NK-92 (cell line): ENCODE data around the gene PCA3.
"Not testable (repeated sequence)": the region's sequence is repeated elsewhere in the genome, so short reads cannot be mapped to it uniquely, and the experiment has no call there.

Source experiments
- DNase-seq: peaks from one replicate; lab custom pipeline; 2025; ENCODE audit not compliant: unreplicated experiment; lab: John Stamatoyannopoulos, UW

PCA3 gene

DNA sequence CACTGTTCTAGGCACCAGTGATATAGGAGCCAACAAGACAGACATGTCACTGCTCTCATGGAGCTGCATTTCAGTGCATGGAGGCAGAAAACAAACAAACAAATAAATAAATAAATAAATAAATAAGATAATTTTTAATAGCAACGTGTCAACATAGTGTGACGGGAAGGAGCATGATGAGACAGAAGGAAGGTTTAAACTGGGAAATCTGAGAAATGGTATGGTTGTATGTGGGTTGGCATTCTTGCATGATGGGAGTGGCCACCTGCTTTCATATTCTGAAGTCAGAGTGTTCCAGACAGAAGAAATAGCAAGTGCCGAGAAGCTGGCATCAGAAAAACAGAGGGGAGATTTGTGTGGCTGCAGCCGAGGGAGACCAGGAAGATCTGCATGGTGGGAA, at the start of gene PCA3:
Gene PCA3 (plus strand): TSS at position 301 of the 400 bp plus-strand sequence.
- DNase-seq, result no peak

DNA sequence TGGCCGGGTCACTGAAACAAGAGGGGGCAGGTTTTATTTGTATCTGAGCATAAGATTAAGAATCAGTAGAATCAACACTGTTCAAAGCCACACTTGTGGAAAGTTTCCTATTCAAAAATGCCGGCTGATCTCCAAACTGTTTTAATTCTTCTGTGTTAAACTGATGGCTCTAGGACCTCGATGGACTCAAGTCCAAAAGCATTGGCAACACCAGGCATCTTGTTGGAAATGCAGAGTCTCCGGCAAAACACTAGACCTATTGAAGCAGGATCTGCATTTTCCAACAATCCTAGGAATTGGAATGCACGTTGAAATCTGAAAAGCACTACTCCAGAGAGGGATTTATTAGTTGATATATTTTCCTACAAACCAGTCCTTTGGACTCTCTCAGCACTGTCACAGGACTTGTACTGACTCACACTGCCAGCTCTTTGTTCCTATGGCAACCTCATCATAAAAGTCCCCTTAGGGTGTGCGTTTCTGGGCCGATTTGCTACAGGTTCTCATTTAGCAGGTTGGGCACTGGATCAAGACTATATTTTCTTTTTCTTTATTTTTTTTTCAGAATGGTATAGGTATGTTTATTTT, 48.1 kb upstream of the PCA3 start:
- DNase-seq, result no peak

DNA sequence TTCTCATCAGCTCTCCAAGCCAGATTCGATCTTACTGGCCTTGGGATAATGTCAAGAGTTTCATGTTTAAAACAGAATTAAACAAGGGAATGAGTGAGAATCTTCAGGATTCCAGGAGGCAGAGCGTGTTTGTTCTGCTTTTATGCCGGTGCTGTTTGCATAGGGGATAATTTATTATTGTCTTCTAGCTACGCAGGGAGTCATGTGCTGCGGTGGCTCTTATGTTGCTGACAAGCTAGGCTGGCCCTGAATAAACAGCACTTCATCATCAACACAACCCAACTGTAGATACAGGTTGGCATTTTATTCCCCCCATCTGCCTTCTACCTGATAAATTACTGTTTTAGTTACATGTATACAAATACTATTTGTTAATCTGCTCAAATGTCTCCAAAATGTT, 47.1 kb upstream of the PCA3 start:
- no peak for DNase-seq

DNA sequence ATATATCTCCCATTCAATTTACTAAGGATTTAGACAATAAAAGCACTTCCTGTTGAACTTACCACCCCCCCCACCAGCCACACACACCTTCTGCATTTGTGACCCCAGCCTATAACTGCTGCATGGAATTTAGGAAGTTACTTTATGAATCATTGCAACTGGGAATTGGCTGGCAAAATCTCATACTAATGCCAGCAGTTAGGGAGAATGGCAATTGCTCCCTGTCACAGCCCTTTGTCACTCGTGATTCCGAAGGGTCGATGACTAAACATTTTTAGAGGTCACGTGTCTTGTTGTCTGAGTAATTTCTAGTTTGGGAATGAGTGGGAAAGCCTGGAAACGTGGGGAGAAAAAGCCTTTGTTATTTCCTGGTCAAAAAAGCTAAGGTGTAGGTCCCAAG, 46.6 kb upstream of the PCA3 start:
- DNase-seq, result no peak

DNA sequence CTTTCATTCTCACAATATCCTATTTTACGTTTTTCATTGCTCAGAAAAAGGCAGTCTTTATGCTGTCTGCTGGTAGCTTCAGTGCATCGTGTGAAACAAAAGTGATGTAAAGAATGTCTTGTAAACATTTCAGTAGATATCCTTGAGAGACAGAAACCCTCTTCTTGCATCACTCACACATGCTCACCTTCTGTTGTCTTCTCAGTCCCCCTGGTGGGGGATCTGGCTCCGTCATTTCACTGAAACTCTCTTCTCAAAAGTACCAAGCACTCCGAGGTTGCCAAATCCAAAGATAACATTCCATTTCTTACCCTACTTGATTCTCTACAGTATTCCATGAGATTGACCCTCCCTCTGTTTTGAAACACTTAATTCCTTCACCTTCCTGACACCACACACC, 46.1 kb upstream of the PCA3 start:
- no peak for DNase-seq

DNA sequence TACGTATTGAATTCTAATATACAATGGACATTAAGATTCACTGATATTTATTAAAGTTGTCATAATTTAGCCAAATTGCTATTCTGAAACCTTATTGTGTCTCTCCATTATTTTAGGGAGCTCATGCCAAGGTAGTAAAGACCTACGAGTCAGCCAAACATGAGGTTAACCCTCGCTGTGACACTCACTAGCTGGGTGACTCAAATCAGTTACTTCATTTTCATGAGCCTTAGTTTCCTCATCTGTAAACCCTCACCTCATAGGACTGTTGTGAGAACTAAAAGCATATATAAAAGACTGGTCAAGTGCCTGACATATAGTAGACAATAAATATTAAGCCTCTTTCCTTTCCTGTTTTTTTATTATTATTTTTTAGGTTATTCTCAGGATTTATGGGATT, 44.0 kb upstream of the PCA3 start:
- DNase-seq, result no peak

DNA sequence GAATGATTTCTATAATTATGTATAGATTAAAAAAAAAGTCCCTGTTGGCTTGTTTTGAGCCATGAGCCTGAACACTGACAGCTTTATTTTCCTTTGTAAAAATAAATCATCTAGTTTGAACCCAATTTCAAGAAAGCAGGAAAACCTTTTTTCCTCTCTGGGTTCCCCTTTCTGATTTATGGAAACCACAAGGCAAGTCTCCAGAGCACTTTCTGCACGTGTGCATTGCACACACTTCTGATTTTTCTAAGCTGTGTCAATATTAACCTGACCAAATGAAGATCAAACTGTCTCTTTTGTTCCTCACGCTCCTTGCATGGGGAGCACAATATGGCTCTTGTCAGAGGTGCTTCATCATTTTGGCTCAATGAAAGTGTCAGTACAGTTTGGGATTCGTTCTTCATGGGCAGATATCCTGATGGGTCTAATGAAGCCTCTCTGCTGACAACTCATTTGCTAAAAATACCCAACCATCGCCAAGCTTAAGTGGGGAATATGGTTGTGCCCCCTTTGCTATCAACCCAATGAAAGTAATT, 39.2 kb upstream of the PCA3 start:
- no peak for DNase-seq

DNA sequence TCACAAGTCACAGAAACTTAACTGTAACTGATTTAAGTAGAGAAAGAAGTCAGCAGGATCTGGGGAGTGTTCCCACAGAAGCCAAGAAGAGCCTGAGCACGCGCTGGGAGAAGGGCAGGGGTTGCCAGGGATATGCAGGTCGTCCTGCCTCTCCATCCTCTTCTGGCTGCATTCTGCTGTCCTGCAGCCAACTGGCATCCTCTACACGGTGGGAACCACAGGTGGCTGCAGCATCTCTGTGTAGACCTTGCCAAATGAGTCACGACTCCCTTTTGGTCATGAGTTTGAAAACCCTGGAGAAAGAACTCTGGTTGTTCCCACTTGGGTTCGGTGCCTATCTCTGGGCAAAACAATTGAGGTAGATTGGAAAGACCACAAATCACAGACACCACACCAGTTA, 38.4 kb upstream of the PCA3 start:
- DNase-seq, result no peak

DNA sequence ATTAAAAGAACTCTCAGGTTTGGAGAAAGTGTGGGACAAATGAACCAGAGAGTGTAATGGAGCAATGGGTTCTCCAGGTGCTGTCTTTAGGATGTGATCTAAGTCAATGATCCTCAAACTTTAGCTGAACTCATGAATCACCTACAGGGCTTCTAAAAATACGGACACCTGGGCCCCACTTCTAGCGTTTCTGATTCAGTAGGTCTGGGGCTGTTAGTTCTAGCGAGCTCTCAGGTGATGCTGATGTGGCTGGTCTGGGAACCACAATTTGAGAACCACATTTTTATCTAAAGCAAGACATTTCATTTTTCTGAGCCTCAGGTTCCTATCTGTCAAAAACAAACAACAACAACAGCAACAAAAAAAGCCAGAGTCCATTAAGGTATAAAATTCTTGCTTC, 35.1 kb upstream of the PCA3 start:
- no peak for DNase-seq

DNA sequence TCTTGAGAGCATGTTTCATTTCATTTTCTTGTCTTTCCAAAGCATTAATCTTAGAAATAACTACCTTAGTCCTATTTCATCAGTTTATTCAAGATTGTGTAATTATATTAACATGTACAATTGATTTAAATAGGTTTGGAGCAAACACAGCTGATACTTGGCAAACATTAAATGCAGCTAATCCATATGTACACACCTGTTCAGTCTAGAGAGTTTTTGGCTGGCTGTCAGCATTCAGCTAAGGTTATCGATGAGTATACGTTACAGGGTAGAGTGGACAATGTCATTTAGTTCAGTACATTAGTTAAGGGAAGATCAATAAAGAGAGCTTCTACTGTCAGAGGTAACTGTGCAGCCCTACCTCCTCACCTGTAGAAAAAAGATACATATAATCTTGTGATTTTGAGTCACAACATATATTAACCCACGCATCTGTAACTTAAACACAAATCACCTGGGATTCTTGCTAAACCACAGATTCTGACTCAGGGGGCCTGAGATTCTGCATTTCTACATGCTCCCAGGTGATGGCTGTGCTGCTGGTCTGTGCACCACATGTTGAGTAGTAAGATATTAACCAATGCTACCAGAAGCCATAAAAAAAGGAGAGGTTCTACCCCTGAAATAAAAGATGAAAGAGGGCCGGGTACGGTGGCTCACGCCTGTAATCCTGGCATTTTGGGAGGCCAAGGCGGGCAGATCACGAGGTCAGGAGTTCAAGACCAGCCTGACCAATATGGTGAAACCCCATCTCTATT, 34.1 kb upstream of the PCA3 start:
- DNase-seq, result no peak

DNA sequence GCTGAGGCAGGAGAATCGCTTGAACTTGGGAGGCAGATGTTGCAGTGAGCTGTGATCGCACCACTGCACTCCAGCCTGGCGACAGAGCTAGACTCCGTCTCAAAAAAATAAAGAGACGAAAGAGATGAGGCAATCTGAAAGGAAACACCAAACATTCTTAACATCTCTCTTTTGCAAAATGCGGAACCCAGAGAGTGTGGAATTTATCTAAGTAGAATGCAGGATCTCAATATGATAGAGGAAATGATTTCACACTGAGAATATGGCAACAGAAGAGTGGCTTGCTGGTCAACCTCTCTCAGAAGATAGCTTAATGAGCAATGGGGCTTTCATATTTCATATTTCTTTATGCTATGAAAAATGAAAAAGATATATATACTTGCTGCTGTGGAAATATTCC, 33.4 kb upstream of the PCA3 start:
- no peak for DNase-seq

DNA sequence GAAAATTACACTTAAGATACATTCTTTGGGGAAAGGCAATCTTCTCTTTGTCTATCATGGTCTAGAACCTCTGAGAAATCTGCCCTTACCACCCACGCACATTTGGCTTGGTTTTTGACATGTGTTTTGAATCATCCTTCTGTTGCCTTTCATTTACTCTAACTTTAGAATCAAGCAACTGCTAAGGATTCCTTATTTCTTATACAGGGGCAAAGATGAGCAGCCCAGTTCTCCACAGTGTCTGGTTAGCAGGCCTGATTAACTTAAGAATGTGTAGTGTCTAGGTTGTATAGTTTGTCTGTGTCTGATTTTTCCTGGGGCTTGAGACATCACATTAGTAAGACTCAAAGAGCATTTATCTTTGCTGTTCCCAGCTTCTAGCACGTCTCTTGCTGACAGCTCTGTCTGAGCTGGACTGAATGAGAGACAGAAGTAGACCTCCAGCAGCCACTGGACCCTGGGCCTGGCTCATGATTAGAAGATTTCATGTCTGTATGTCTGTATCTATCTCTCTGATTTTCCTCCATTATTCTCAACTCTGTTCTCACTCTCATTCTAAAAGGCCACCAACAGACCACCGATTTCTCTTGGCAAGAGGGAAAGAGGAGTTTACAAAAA, 31.8 kb upstream of the PCA3 start:
- no peak for DNase-seq

DNA sequence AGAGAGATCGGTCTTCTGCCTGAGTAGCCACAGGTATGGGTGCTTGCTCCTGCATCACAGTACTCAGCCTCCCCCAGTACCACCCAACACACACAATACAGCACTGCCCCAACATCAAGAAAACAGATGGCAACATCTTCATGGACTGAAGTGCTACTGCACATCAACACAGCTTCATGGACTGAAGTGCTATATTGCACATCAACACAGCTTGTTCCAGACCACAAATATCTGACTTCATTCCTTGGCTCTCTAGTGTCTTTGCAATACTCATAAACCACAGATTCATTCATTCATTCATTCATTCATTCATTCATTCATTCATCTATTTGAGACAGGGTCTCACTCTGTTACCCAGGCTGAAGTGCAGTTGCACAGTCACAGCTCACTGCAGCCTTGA, 31.1 kb upstream of the PCA3 start:
- DNase-seq, result no peak

DNA sequence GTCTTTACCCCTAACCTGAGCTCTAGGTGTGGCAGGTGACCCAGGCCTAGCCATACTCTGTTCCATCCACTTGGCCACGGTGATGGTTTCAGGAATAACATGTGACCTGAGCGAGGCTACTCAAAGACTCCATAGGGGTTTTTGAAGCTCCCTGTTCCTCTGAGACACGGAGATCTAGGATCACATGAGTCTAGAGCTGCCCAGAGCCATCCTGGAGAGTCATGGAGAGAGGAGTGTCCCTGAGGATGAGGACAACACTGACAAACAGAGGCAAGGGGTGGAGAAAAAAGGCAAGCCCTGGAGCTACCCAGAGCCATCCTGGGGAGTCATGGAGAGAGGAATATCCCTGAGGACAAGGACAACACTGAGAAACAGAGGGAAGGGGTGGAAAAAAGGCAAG, 29.5 kb upstream of the PCA3 start:
- no peak for DNase-seq

DNA sequence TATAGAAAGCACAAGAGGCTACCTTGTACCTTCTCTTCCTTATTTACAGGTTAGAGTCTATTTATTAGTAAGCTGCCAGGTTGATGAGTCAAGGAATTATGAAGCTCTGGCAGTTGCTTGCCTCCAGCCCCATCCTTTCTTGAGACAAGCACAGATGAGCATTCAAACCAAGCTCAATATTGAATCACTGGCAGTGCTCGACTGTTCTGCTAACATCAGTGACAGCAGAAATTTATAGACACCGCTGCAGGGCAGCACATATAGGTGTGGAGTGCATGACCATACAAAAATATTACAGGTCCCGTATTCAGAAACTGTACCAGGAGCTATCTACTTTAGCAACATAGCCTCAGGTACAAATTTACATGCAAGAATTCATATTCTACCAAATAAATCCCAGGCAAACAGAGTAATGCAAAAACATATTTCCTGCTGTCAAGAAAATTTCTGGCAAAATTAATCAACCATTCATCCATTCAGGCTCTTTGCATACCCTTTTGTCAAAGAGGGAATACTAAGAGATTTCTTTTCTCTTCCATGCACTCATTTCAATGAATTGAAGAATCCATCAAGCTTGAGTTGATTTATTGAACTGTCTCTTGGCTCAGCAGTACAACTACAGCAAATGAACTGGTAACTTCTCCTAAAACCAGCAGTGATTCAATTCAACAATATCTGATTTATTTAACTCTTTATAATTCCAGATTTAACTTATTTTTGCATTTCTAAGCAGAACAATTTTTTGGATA, 26.9 kb upstream of the PCA3 start:
- no peak for DNase-seq

DNA sequence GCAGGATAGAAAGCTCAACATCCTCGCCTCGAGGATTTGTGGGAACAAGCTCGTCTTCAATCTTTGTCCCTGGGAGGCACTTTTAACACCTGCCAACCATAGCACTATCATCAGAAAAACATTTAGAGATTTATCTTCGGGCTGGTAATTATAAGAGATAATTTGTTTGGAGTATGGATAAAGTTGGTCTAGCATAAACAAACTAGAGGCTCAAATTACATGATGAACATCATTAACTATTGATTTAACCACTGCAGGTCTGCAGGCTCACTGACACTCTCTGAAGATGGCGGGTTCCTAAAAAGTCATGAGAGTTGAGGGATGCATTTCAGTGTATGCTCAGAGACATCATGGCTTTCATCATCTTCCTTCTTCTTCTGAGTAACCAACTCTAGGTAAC, 25.8 kb upstream of the PCA3 start:
- DNase-seq, result no peak

DNA sequence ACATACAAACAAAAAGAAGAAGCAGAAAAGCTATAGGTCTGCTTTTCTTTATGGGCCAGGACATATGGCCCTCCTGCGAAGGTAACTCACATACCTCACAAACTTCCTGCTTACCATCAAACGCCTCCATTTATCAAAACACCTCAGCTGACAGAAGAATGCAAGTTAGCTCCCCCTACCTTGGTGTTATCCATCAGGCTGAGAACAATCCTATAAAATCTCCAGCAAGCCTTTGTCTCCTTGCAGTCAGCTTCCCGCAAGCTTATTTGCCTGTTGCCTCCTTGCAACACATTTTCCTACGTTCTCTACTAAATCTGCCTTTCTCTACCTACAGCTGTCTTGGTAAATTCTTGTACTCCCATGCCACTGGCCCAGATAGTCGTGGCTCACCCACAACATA, 22.7 kb upstream of the PCA3 start:
- no peak for DNase-seq

DNA sequence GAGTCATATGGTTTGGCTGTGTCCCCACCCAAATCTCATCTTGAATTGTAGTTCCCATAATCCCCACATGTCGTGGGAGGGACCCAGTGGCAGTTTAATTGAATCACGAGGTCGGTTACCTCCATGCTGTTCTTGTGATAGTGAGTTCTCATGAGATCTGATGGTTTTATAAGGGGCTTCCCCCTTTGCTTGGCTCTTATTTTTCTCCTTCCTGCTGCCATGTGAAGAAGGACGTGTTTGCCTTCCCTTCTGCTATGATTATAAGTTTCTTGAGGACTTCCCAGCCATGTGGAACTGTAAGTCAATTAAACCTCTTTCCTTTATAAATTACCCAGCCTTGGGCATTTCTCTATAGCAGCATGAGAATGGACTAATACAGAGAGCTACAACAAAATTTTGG, 21.3 kb upstream of the PCA3 start:
- DNase-seq, result not testable (repeated sequence)

DNA sequence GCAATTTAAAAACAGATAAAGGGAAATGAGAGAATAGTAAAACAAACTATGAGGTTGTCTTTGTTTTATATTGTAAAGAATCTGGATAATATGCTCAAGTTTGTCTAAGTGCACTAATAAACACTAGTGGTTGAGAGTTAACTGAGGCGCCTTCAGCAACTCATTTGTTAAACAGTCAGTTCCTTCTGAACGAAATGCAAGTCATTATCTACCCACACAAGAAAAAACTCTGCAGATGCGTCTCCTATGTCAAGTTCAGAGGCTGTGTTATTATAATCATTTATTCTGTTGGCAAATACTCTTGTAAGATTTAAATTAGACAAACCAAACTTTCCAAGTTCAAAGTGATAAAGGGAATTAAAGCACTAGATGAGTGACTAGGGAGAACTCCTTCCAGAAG, 20.3 kb upstream of the PCA3 start:
- DNase-seq, result no peak

DNA sequence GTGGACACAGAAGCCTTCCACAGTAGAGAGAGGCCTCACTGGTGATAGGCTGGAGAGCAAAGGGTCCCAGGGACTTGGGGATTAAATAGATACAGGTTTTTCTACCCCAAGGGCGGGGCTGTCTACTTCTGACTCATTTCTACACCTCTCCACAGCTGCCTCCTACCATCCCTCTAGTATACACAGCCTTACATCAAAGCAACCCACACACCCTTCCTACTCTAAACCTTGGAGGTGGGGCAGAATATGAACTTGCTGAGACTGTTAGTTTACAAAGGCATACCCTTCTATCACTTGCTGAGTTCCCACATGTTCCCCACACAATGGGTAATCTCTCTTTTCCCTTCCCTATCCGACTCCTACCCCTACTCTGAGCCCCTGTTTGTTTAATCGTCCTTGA, 19.9 kb upstream of the PCA3 start:
- no peak for DNase-seq

DNA sequence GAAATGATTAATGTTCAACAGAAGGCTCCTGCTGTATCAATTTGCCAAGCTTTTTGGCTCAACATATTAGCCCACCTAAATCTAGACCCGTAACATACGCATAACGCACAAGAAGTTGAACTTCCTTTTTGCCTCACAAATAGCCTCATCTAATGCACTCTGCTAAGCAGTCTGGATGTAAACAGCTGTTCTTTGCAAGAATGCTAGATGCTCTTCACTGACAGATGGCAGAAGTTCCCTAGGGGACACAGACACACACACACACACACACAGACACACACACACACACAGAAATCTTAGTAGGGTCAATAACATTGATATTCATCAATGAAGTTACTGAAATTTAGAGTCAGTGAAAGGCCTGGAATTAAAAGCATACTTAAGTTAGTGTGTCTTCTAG, 13.2 kb upstream of the PCA3 start:
- no peak for DNase-seq

DNA sequence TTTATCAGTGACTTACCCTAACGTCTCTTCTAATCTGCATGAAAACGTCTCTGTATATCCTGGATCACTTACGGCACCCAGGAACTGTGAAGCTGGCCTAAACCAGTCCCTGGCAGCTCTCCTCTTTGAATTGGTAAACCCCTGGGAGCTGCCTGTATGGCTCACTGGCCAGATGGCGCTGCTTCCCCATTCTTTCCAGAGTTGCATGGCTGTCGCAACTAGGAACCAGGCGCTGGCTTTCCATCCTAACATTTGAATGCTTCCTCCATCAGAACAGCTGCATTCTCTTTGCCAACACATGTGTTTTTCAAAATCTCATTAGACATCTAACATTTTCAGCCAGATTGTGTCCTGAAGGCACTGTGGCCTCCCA, 8.0 kb upstream of the PCA3 start:
- DNase-seq, result no peak
